OCI-LY7 (cell line): Measurements from ENCODE around the gene CASK. TPM values are rescaled to one million over a fixed set of nuclear protein-coding genes. Genes with fewer than 3 reads are reported as not detected.
A peak's percentile ranks its signal among the peaks of the same experiment; 100 is the strongest.

Source experiments
- BruUV-seq: library from RNA; stranded (reverse); fragments of 400-500 nt; replicated peaks from 2 replicates; lab custom pipeline; 2021; lab: Mats Ljungman, UMichigan
- CTCF ChIA-PET: fragments of 300-600 bp; sonication (Branson Sonifier 250); formaldehyde crosslinking; loops from one replicate; lab custom pipeline; 2022; ENCODE audit warnings: antibody characterized with exemption; ENCODE audit not compliant: unreplicated experiment; lab: Charles Lee
- POLR2A ChIA-PET: fragments of 300-600 bp; sonication (Branson Sonifier 250); formaldehyde crosslinking; loops from one replicate; lab custom pipeline; 2022; ENCODE audit warnings: antibody characterized with exemption; lab: Charles Lee
- DNase-seq: peaks from one replicate; pipeline ENCODE4 v3.0.0-alpha.2; 2015; ENCODE audit warnings: low spot score
- H2AFZ ChIP-seq: fragments of 200-600 bp; sonication (generic), shearing (Covaris generic); 2 replicates; pipeline ENCODE4 v1.6.1; 2014; ENCODE audit warnings: mild to moderate bottlenecking, antibody characterized with exemption, low read length, moderate library complexity
- H3K27ac ChIP-seq: fragments of 200-600 bp; sonication (generic); 2 replicates; pipeline ENCODE4 v1.5.1; 2014; ENCODE audit warnings: mixed run types, low read depth, mild to moderate bottlenecking, moderate library complexity, low read length, inconsistent platforms; ENCODE audit not compliant: poor library complexity, severe bottlenecking
- H3K36me3 ChIP-seq: fragments of 200-600 bp; sonication (generic); 2 replicates; pipeline ENCODE4 v1.6.1; 2014; ENCODE audit warnings: mild to moderate bottlenecking, antibody characterized with exemption, low read length, moderate library complexity, mixed read lengths; ENCODE audit not compliant: insufficient read depth
- H3K4me1 ChIP-seq: fragments of 200-600 bp; sonication (generic); 2 replicates; pipeline ENCODE4 v1.5.1; 2014; ENCODE audit warnings: mild to moderate bottlenecking, low read length; ENCODE audit not compliant: insufficient read depth, poor library complexity, severe bottlenecking
- H3K4me2 ChIP-seq: fragments of 200-600 bp; sonication (generic); 2 replicates; pipeline ENCODE4 v1.6.1; 2014; ENCODE audit warnings: mild to moderate bottlenecking, low read length
- H3K4me3 ChIP-seq: fragments of 200-600 bp; sonication (generic); 2 replicates; pipeline ENCODE4 v1.5.1; 2014; ENCODE audit warnings: mild to moderate bottlenecking, low read depth, low read length; ENCODE audit not compliant: poor library complexity, severe bottlenecking
- H3K79me2 ChIP-seq: fragments of 200-600 bp; sonication (generic); 2 replicates; pipeline ENCODE4 v1.6.1; 2016; ENCODE audit warnings: low read depth, mild to moderate bottlenecking, low read length, moderate library complexity, mixed read lengths; ENCODE audit not compliant: insufficient read depth
- H3K9me2 ChIP-seq: fragments of 200-600 bp; sonication (generic); 2 replicates; pipeline ENCODE4 v1.6.1; 2016; ENCODE audit warnings: mild to moderate bottlenecking, low read length, mixed read lengths; ENCODE audit not compliant: insufficient read depth
- H3K9me3 ChIP-seq: fragments of 200-600 bp; sonication (generic); 2 replicates; pipeline ENCODE4 v1.6.1; 2014; ENCODE audit warnings: mild to moderate bottlenecking, mixed run types, low read length, mixed read lengths
- H4K20me1 ChIP-seq: fragments of 200-600 bp; sonication (generic); 2 replicates; pipeline ENCODE4 v1.6.1; 2014; ENCODE audit warnings: mild to moderate bottlenecking, antibody characterized with exemption, low read length, moderate library complexity, mixed read lengths; ENCODE audit not compliant: insufficient read depth
- EZH2phosphoT487 ChIP-seq: fragments of 200-600 bp; sonication (generic); IDR thresholded peaks from 2 replicates; pipeline ENCODE4 v1.6.1; 2018; ENCODE audit warnings: low read depth, borderline replicate concordance, mild to moderate bottlenecking, mixed run types, antibody characterized with exemption, low read length, moderate library complexity, mixed read lengths
- intact Hi-C: fragments of 100-400 bp; cut with micrococcal nuclease; formaldehyde crosslinking; loops from one replicate; pipeline ENCODE4 v1.10.0; 2022; ENCODE audit not compliant: unreplicated experiment
- total RNA-seq, 2 experiments: library from RNA; depleted of rRNA in 1 of 2; stranded (reverse); fragments of >200 nt in 1 of 2; shearing (Covaris generic) in 1 of 2; gene quantifications; 2 replicates each; pipeline ENCODE4 v1.2.3, GENCODE V29; 2014 to 2022
- TF ChIP-seq, protein P1 (sequence below): fragments of 200-600 bp; sonication (generic); conservative IDR thresholded peaks from 2 replicates; pipeline ENCODE4 v1.5.1; 2014; ENCODE audit warnings: mild to moderate bottlenecking, antibody characterized with exemption, low read length, moderate library complexity, mixed read lengths

CASK gene
- total RNA-seq, 2 experiments from 2014 or later: 18.6 to 29.4 TPM

DNA sequence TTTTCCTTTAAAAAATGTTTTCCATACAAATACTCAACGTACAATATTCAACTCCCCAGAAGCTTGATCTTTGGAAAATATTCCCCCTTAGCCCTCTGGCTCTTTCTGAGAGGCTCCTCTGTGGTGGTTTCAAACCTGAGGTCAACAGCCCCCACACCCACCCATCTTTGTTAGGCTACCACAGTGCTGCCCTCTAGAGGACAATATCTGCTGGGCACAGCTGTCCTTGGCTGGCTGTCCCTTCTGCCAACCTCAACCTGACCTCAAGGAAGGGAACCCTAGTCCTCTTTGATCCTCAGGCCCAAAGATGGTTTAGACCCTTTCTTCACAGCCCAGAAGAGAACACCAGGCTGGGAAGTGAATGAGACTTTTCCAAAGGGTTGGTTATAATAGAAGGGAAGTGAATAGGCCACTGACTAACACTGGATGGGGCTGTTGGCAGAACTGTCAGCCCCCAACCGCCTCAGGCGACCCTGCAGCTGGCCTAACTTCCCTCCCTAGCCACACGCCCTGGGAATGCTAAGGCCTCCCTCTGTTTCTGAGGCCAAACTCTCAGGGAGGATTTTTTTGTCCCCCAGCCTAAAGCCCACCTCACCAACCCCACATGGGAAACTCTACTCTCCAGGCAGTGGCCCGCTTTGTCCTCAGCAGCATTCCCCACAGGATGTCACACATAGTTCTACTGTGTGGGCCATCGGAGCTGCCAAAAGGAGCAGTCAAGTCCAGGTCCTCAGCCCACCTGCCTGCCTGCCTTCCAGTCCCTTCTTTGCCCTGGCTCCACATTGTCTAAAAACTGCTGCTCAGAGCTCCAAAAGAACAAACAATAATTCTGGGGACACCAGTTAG is 441.9 kb downstream of the CASK start:
- Histone ChIP-seq H3K4me2 (no peak overlapping the region), H3K36me3 (no peaks in the 10 kb centered on the region), H3K4me3 (no peak overlapping the region), H2AFZ (no peak overlapping the region), H3K9me2 (no peaks in the 10 kb centered on the region), H3K27ac (no peak overlapping the region), H3K4me1 (no peaks in the 10 kb centered on the region), H3K9me3 (no peaks in the 10 kb centered on the region), H3K79me2 (no peaks in the 10 kb centered on the region), H4K20me1 (no peaks in the 10 kb centered on the region)
- ChIA-PET POLR2A (no interaction called here), CTCF (no interaction called here)
- intact Hi-C loops: no loop called here
- BruUV-seq: no TSS peak
- peak; percentile 48 for DNase-seq
- TF ChIP-seq, protein P1, sequence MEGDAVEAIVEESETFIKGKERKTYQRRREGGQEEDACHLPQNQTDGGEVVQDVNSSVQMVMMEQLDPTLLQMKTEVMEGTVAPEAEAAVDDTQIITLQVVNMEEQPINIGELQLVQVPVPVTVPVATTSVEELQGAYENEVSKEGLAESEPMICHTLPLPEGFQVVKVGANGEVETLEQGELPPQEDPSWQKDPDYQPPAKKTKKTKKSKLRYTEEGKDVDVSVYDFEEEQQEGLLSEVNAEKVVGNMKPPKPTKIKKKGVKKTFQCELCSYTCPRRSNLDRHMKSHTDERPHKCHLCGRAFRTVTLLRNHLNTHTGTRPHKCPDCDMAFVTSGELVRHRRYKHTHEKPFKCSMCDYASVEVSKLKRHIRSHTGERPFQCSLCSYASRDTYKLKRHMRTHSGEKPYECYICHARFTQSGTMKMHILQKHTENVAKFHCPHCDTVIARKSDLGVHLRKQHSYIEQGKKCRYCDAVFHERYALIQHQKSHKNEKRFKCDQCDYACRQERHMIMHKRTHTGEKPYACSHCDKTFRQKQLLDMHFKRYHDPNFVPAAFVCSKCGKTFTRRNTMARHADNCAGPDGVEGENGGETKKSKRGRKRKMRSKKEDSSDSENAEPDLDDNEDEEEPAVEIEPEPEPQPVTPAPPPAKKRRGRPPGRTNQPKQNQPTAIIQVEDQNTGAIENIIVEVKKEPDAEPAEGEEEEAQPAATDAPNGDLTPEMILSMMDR: peak; percentile 77
- no peak for TF ChIP-seq EZH2phosphoT487

DNA sequence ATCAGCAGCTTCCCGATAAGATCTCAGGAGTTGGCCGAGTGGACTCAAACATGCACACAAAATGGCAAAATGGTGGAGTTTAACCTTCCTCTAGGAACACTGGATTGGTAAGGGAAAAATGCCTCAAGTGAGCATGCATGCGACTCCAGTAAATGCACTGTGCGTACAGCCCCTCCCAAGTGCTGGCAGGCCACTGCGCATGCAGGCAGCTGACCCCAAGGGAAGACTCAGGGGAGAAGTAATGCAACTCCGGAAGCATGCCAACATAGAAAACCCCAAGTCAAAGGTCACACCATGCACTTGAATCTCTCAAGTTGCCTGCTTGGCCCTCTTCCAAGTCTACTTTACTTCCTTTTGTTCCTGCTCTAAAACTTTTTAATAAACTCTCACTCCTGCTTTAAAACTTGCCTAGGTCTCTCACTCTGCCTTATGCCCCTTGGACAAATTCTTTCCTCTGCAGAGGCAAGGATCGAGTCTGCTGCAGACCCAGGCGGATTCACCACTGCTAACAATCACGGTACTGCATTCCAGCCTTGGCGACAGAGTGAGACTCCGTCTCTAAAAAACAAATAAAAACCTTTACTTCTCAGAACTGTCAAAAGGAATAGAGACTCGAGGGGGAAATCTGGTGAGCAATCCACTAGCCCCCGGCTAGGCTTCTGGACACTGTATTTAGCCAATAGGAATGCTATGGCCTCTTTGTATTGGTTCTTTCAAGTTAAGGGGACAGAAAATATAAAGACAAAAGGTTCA is 442.7 kb downstream of the CASK start:
- DNase-seq: no peak
- ChIA-PET CTCF (no interaction called here), POLR2A (no interaction called here)
- no peaks in the 10 kb centered on the region for H3K79me2 ChIP-seq
- H3K4me2 ChIP-seq: no peak overlapping the region
- no peaks in the 10 kb centered on the region for H3K9me2 ChIP-seq
- intact Hi-C loops: no loop called here
- TF ChIP-seq, protein P1: no peak
- no peak for TF ChIP-seq EZH2phosphoT487
- H3K27ac ChIP-seq: no peak overlapping the region
- no peaks in the 10 kb centered on the region for H4K20me1 ChIP-seq
- no peaks in the 10 kb centered on the region for H3K4me1 ChIP-seq
- BruUV-seq: no TSS peak
- H3K9me3 ChIP-seq: no peaks in the 10 kb centered on the region
- no peaks in the 10 kb centered on the region for H3K36me3 ChIP-seq
- no peak overlapping the region for H3K4me3 ChIP-seq
- H2AFZ ChIP-seq: no peak overlapping the region
